Epithelial cell of proximal tubule (primary cell): ENCODE measurements around the gene UBC. TPM values are rescaled to one million over a fixed set of nuclear protein-coding genes. Genes with fewer than 3 reads are reported as not detected.
"Not testable (repeated sequence)": the region's sequence is repeated elsewhere in the genome, so short reads cannot be mapped to it uniquely, and the experiment has no call there.

Source experiments
- DNase-seq: peaks from one replicate; pipeline ENCODE4 v3.0.0-alpha.2; 2011; ENCODE audit warnings: low read depth
- H3K4me3 ChIP-seq: 2 replicates; pipeline ENCODE4 v1.5.1; 2011; ENCODE audit warnings: low read depth, mild to moderate bottlenecking, low read length
- CTCF ChIP-seq: conservative IDR thresholded peaks from 2 replicates; pipeline ENCODE4 v1.5.1; 2012; ENCODE audit warnings: low read depth, mild to moderate bottlenecking, low read length
- total RNA-seq: library from RNA; depleted of rRNA; stranded (reverse); fragments of >200 nt; gene quantifications from 2 replicates; pipeline ENCODE4 v1.2.3, GENCODE V29; 2015

UBC gene
- total RNA-seq, 1 donor from 2014 or later, result 827 TPM

DNA sequence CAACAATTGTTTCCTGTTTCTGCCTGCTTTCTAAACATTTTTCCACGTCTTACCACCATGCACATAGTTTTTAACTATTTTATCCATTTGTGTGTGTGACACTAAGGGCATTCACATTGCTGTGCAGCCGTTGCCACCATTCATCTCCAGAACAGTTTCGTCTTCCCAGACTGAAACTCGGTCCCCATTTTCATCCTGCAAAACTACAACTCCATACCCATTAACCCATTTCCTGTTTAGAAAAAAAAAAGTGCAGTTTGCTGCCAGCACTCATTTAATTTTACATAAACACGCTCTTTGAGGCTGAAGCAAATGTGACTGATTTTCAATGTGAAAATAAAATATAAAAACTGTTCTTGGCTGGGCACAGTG lies 15.5 kb downstream of the UBC start:
- DNase-seq, result no peak
- no peak for TF ChIP-seq CTCF
- no peak overlapping the region for H3K4me3 ChIP-seq

GRCh38 chr12:124898200-124898922 lies 16.1 kb downstream of the UBC start:
- no peak for DNase-seq
- peak; percentile 86 for TF ChIP-seq CTCF
- H3K4me3 ChIP-seq, result no peak overlapping the region

DNA sequence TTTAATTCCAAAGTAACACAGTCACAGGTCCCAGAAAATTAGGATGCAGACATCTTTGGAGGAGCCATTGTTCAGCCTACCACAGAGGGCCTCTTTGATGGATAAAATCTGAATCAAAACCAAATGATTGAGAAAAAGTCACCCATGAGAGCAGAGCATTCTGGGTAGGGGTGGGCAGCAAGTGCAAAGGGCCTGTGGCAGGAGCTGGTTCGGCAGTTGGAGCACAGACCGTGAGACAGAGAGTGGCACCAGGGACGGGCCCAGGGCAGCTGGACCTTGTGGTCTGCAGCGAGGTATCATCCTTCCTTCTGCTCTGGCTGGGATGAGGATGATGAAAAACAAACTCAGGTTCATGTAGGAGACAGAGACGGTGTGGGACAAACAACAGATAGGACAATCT lies 18.0 kb downstream of the UBC start:
- H3K4me3 ChIP-seq, result no peak overlapping the region
- DNase-seq, result no peak
- TF ChIP-seq CTCF, result no peak

- no peak for DNase-seq
Measured at GRCh38 chr12:124893792-124894516, 20.5 kb downstream of the UBC start.

DNA sequence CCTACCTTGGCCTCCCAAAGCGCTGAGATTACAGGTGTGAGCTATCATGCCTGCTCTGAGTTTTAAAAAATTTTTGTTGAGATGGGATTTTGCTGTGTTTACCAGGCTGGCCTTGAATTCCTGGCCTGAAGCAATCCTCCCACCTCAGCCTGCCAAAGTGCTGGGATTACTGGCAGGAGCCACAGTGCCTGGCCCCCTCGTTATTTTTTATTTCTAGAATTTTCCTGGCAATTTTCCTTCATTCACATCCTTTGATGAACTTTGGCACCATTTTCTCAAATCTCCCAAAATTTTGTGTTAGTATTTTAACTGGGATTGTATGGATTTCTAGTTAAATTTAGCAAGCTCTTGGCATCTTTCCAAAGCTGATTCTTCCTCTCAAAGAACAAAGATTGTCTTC lies 26.2 kb downstream of the UBC start:
- no peak overlapping the region for H3K4me3 ChIP-seq
- TF ChIP-seq CTCF, result no peak
- DNase-seq, result no peak

More at GRCh38 chr12:124893792-124894516, 20.5 kb downstream of the UBC start:
- no peak overlapping the region for H3K4me3 ChIP-seq
- TF ChIP-seq CTCF, result no peak

DNA sequence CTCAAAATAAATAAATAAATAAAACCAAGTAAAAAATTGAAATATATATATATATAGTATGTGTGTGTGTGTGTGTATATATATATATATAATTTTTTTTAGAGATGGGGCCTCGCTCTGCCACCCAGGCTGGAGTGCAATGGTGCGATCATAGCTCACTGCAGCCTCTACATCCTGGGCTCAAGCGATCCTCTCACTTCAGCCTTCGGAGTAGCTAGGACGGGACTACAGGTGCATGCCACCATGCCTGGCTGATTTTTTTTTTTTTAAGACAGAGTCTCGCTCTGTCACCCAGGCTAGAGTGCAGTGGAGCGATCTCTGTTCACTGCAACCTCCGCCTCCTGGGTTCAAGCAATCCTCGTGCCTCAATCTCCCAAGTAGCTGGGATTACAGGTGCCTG lies 26.7 kb downstream of the UBC start:
- H3K4me3 ChIP-seq, result not testable (repeated sequence)

GRCh38 chr12:124884587-124885438 lies 29.6 kb downstream of the UBC start:
- TF ChIP-seq CTCF, result no peak
- DNase-seq, result no peak
- no peak overlapping the region for H3K4me3 ChIP-seq

More for the DNA sequence above, 26.7 kb downstream of the UBC start:
- DNase-seq, result not testable (repeated sequence)
